ENCODE data around the gene SUOX.

- TF ChIP-seq CTCF (IDR thresholded peaks at IDR 0.05; ENCODE audit: low read depth, low read length, missing input control) = no peak
- TF ChIP-seq TAF1 (conservative IDR thresholded peaks at IDR 0.05) = no peak
- TF ChIP-seq ZBTB33 (IDR thresholded peaks at IDR 0.05) = no peak
- TF ChIP-seq RAD21 (IDR thresholded peaks at IDR 0.05) = no peak
- TF ChIP-seq SP1 (IDR thresholded peaks at IDR 0.05) = no peak
- no peak for TF ChIP-seq MAX (IDR thresholded peaks at IDR 0.05)
- TF ChIP-seq REST (IDR thresholded peaks at IDR 0.05) = no peak
- TF ChIP-seq ATF3 (IDR thresholded peaks at IDR 0.05) = no peak
- no peak for TF ChIP-seq EGR1 (IDR thresholded peaks at IDR 0.05; ENCODE audit: low read depth in 2 of 2)
- TF ChIP-seq YY1 (IDR thresholded peaks at IDR 0.05) = no peak
- TF ChIP-seq FOXA1 (IDR thresholded peaks at IDR 0.05) = no peak
- TF ChIP-seq HNF4G (IDR thresholded peaks at IDR 0.05) = no peak
- no peak for TF ChIP-seq JUND (IDR thresholded peaks at IDR 0.05)
- no peak for TF ChIP-seq GABPA (IDR thresholded peaks at IDR 0.05 in 1 of 2, conservative IDR thresholded peaks at IDR 0.05 in 1 of 2)
Measured at GRCh38 chr12:56031987-56032386, 34.9 kb downstream of the SUOX start.

All from liver (tissue), 3 donors.